SK-N-MC (cell line): ENCODE data around the gene ADGRG3.

Source experiments
- DNase-seq: peaks from one replicate; pipeline ENCODE4 v3.0.0-alpha.2; 2011; ENCODE audit warnings: low read depth, low spot score
- H3K27ac ChIP-seq: fragments of 200-600 bp; sonication (generic); 2 replicates; pipeline ENCODE4 v1.5.1; 2016; ENCODE audit warnings: mixed run types
- H3K36me3 ChIP-seq: fragments of 200-600 bp; sonication (generic); 2 replicates; pipeline ENCODE4 v1.6.1; 2017; ENCODE audit warnings: antibody characterized with exemption, low read length, mixed read lengths; ENCODE audit not compliant: insufficient read depth
- H3K4me3 ChIP-seq: fragments of 200-600 bp; sonication (generic); 2 replicates; pipeline ENCODE4 v1.5.1; 2016
- H3K9ac ChIP-seq: fragments of 200-600 bp; sonication (generic); 2 replicates; pipeline ENCODE4 v1.8.0; 2017; ENCODE audit warnings: mixed run types, mixed read lengths; ENCODE audit not compliant: insufficient read length
- H3K9me3 ChIP-seq: fragments of 200-600 bp; sonication (generic); 2 replicates; pipeline ENCODE4 v1.6.1; 2017; ENCODE audit warnings: low read depth, mild to moderate bottlenecking, antibody characterized with exemption, low read length, moderate library complexity, mixed read lengths
- EZH2 ChIP-seq: fragments of 200-600 bp; sonication (generic); IDR thresholded peaks from one replicate; pipeline ENCODE4 v1.6.1; 2017; ENCODE audit warnings: antibody characterized with exemption
- FOXP2 ChIP-seq: optimal IDR thresholded peaks from 2 replicates; pipeline ENCODE3; 2011; ENCODE audit warnings: mild to moderate bottlenecking, moderate library complexity; ENCODE audit not compliant: insufficient read depth; ENCODE audit errors: extremely low read length, control extremely low read depth
- POLR2AphosphoS5 ChIP-seq: IDR thresholded peaks from 2 replicates; pipeline ENCODE4 v1.6.1; 2012; ENCODE audit warnings: mild to moderate bottlenecking, low read depth, low read length, borderline replicate concordance

The ADGRG3 gene

DNA sequence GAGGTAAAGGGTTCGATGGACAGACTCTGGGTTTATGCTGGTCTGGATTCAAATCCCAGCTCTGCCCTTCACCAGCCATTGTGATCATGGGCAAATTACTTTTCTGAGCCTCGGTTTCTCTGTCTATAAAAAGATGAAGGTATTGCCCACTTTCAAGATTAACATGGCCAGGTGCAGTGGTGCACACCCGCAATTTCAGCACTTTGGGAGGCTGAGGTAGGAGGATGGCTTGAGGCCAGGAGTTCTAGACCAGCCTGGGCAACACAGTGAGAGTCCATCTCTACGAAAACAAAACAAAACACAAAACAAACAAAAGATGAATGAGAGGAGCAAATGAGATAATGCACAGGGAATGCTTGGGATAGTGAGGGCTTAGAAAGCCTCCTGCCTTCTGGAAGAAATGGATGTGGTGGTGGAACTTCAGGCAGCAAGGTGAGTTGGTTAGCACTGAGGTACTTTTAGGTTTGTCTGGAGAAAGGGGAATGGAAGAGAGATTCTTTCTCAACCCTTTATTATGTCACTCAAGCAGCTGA lies 8.5 kb downstream of the ADGRG3 start:
- Histone ChIP-seq H3K27ac (no peak overlapping the region), H3K9ac (no peak overlapping the region), H3K4me3 (no peak overlapping the region), H3K36me3 (no peaks in the 10 kb centered on the region), H3K9me3 (no peaks in the 10 kb centered on the region)
- no peak for DNase-seq
- no peak for TF ChIP-seq FOXP2
- no peak for TF ChIP-seq EZH2
- TF ChIP-seq POLR2AphosphoS5, result no peak

- Histone ChIP-seq H3K27ac (no peak overlapping the region), H3K9me3 (no peaks in the 10 kb centered on the region), H3K4me3 (no peak overlapping the region), H3K36me3 (no peaks in the 10 kb centered on the region), H3K9ac (no peak overlapping the region)
- no peak for DNase-seq
- no peak for TF ChIP-seq EZH2
- TF ChIP-seq POLR2AphosphoS5, result no peak
- TF ChIP-seq FOXP2, result no peak
These were observed 9.7 kb downstream of the ADGRG3 start for GRCh38 chr16:57677622-57678369.

DNA sequence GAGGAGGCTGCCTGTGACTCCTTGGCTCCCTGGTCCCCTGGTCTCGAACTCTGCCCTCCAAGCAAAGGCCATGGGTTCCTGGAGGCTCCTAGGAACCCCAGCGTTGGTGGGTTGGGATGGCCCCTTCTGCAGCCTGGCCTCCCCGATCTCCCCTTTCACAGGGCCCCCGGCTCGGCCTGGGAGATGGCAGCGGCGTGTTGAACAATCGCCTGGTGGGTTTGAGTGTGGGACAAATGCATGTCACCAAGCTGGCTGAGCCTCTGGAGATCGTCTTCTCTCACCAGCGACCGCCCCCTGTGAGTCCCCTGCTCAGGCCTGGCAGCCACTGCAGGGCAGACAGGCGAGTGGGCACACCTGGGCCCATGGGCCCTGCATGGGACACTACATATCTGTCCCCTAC lies 10.9 kb downstream of the ADGRG3 start:
- Histone ChIP-seq H3K9me3 (no peaks in the 10 kb centered on the region), H3K36me3 (no peaks in the 10 kb centered on the region), H3K4me3 (no peak overlapping the region), H3K9ac (no peak overlapping the region), H3K27ac (no peak overlapping the region)
- TF ChIP-seq FOXP2 (no peak), POLR2AphosphoS5 (no peak), EZH2 (no peak)
- DNase-seq, result no peak

DNA sequence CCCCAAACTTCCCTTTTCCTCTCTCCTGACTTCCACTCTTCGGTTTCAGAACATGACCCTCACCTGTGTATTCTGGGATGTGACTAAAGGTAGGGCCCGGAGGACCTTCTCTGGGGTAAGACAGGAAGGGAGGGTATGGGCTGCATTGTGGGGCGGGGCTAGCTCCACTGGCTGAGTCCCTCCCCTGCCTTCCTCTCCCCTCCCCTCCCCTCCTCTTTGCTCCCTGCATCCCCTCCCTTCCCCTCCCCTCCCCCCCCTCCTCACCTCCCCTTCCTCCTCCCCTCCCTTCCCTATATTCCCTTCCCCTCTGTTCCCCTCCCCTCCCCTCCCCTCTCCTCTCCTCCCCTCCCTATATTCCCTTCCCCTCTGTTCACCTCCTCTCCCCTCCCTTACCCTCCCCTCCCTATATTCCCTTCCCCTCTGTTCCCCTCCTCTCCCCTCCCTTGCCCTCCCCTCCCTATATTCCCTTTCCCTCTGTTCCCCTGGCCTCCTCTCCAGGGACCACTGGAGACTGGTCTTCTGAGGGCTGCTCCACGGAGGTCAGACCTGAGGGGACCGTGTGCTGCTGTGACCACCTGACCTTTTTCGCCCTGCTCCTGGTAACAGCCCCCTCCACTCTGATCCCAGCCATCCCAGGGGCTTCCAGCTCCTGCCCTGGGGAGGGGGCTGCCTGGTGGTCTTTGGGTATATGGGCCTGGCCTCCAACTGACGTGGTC lies 11.8 kb downstream of the ADGRG3 start:
- no peaks in the 10 kb centered on the region for H3K9me3 ChIP-seq
- no peak for TF ChIP-seq EZH2
- TF ChIP-seq FOXP2, result no peak
- H3K4me3 ChIP-seq, result no peak overlapping the region
- H3K36me3 ChIP-seq, result no peaks in the 10 kb centered on the region
- H3K27ac ChIP-seq, result no peak overlapping the region
- H3K9ac ChIP-seq, result no peak overlapping the region
- no peak for DNase-seq

DNA sequence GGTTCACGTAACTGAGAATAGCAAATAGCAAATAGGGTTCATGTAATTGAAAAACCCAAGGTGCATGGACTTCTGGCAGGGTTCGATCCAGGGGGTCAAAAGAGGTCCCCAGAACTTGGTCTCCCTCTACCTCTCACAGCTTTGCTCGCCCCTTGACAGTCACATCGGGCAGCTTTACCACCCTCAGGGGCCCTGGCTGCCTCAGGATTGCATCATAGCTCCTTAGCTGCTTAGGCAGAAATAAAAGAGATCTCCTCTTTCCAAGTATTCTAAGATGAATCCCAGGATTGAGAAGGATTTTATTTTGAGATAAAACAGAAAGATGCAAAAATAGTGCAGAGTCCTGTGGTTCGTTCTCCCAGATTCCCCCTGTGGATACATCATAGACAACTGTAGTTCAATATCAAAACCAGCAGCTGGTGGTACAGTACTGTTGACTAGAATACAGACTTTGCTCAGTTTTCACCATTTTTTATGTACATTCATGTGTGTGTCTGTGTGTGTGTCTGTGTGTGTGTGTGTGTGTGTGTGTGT lies 12.8 kb downstream of the ADGRG3 start:
- H3K36me3 ChIP-seq, result no peaks in the 10 kb centered on the region
- DNase-seq, result no peak
- no peak overlapping the region for H3K9ac ChIP-seq
- H3K9me3 ChIP-seq, result no peaks in the 10 kb centered on the region
- no peak overlapping the region for H3K4me3 ChIP-seq
- TF ChIP-seq POLR2AphosphoS5, result no peak
- TF ChIP-seq FOXP2, result no peak
- no peak for TF ChIP-seq EZH2
- H3K27ac ChIP-seq, result no peak overlapping the region

GRCh38 chr16:57681950-57682728 lies 14.0 kb downstream of the ADGRG3 start:
- Histone ChIP-seq H3K9ac (no peak overlapping the region), H3K36me3 (no peaks in the 10 kb centered on the region), H3K27ac (no peak overlapping the region)

DNA sequence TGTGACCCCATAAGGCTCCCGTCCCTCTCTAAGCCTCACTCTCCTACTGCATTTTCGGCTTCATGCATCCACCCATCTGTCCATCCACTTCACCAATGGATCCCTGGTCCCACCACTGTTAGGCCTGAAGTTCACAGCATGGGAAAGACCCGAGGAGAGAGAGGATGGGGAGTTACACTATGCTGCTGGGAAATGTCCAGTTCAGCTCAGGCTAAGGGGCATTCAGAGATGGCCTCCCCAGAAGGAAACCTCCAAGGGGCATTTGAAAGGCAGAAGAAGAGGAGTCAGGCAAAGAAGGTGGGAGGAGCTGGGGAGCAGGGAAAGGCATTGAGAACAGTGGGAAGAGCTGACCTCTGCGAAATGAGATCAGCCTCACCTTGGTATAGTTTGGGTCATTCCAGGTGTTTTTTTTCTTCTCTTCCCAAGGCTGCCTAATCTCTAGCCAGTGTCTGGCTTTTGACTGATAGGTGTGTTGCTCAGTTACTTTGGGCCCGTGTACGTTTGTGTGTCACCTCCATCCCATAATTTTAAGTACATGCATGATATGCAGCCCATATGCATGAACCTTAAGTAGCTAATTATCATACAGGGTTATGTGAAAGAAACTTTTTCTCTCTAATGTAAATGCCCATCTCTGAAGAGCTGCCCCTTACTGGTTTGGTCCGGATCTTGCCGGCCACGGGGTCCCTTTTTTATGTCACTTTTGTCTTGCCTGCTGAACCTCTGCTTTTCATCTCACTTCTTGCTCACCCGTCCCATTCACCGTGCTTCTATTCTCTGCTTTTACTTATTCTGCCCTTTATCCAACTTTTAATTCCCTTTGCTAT lies 14.9 kb downstream of the ADGRG3 start:
- Histone ChIP-seq H3K9ac (no peak overlapping the region), H3K9me3 (no peaks in the 10 kb centered on the region), H3K4me3 (no peak overlapping the region), H3K36me3 (no peaks in the 10 kb centered on the region), H3K27ac (no peak overlapping the region)
- DNase-seq, result no peak
- no peak for TF ChIP-seq POLR2AphosphoS5
- no peak for TF ChIP-seq EZH2
- TF ChIP-seq FOXP2, result no peak

More at GRCh38 chr16:57681950-57682728, 14.0 kb downstream of the ADGRG3 start:
- TF ChIP-seq EZH2 (no peak), FOXP2 (no peak), POLR2AphosphoS5 (no peak)
- Histone ChIP-seq H3K4me3 (no peak overlapping the region), H3K9me3 (no peaks in the 10 kb centered on the region)
- no peak for DNase-seq
